Right kidney (tissue), 1 donor: Measurements from ENCODE around the gene LTBP1.

Experiments
- DNase-seq: peaks from one replicate; pipeline ENCODE4 v3.0.0-alpha.2; 2016

The LTBP1 gene

GRCh38 chr2:32931945-32932709 lies 14.6 kb upstream of the LTBP1 start:
- no peak for DNase-seq

GRCh38 chr2:32932825-32933755 lies 13.7 kb upstream of the LTBP1 start:
- DNase-seq, result no peak

GRCh38 chr2:32933756-32934095 lies 13.0 kb upstream of the LTBP1 start:
- no peak for DNase-seq

- DNase-seq, result no peak
These were observed 8.9 kb upstream of the LTBP1 start for GRCh38 chr2:32937602-32938448.

GRCh38 chr2:32938934-32939333 lies 7.8 kb upstream of the LTBP1 start:
- DNase-seq, result no peak

GRCh38 chr2:32940316-32940997 lies 6.3 kb upstream of the LTBP1 start:
- no peak for DNase-seq

- no peak for DNase-seq
These were observed 4.6 kb upstream of the LTBP1 start for GRCh38 chr2:32941944-32942690.

- DNase-seq, result no peak
These were observed 3.8 kb upstream of the LTBP1 start for GRCh38 chr2:32942793-32943485.

GRCh38 chr2:32945286-32945685 lies 1.5 kb upstream of the LTBP1 start:
- DNase-seq, result no peak

- DNase-seq, result no peak
These were observed 327 bp downstream of the LTBP1 start for GRCh38 chr2:32947076-32947483.

- peak; percentile 85 for DNase-seq
These were observed 861 bp downstream of the LTBP1 start for GRCh38 chr2:32947484-32948143.

- DNase-seq, result no peak
These were observed 1.5 kb downstream of the LTBP1 start for GRCh38 chr2:32948266-32948665.

- DNase-seq, result no peak
These were observed 2.5 kb downstream of the LTBP1 start for GRCh38 chr2:32949260-32949659.

- no peak for DNase-seq
These were observed 4.9 kb downstream of the LTBP1 start for GRCh38 chr2:32951672-32952071.

GRCh38 chr2:32952761-32953476 lies 6.2 kb downstream of the LTBP1 start:
- no peak for DNase-seq

GRCh38 chr2:32954206-32954605 lies 7.5 kb downstream of the LTBP1 start:
- no peak for DNase-seq

- no peak for DNase-seq
These were observed 12.1 kb downstream of the LTBP1 start for GRCh38 chr2:32958821-32959220.

GRCh38 chr2:32960238-32960637 lies 13.5 kb downstream of the LTBP1 start:
- no peak for DNase-seq

GRCh38 chr2:32960647-32961403 lies 14.1 kb downstream of the LTBP1 start:
- DNase-seq, result no peak
